Common myeloid progenitor, CD34-positive (primary cell): Measurements from ENCODE around the gene GALNT6.

Experiments used
- CTCF ChIA-PET: fragments of 350-600 bp; sonication (Branson Sonifier 250); formaldehyde crosslinking; loops from one replicate; lab custom pipeline; 2021; ENCODE audit warnings: antibody characterized with exemption; lab: Charles Lee
- POLR2A ChIA-PET: fragments of 350-600 bp; sonication (Branson Sonifier 250); formaldehyde crosslinking; loops from one replicate; lab custom pipeline; 2021; ENCODE audit warnings: antibody characterized with exemption; lab: Charles Lee
- DNase-seq, 3 donors: peaks; one replicate each; pipeline versions ENCODE4 v3.0.0 to v3.0.0-alpha.2; 2013
- H3K27ac ChIP-seq, 2 experiments: 1 replicate in 1 of 2; 2 replicates in 1 of 2; pipeline ENCODE4 v1.7.0; 2013; ENCODE audit warnings: inconsistent platforms in 2 of 2, low read length in 2 of 2, mild to moderate bottlenecking in 2 of 2, low read depth in 1 of 2, moderate library complexity in 1 of 2; ENCODE audit not compliant: severe bottlenecking in 2 of 2, insufficient read depth in 1 of 2, poor library complexity in 1 of 2
- H3K27me3 ChIP-seq, 5 experiments: replicated peaks in 2 of 5; 1 replicate in 3 of 5; 2 replicates in 2 of 5; pipeline versions ENCODE4 v1.6.1 to v1.7.0; 2013; ENCODE audit warnings: low read length in 4 of 5, mild to moderate bottlenecking in 2 of 5, moderate library complexity in 2 of 5, inconsistent platforms in 1 of 5; ENCODE audit not compliant: insufficient read depth in 5 of 5, control insufficient read depth in 4 of 5
- H3K36me3 ChIP-seq, 4 experiments: 1 replicate in 2 of 4; 2 replicates in 2 of 4; pipeline versions ENCODE4 v1.6.1 to v1.7.0; 2013; ENCODE audit warnings: low read length in 3 of 4, control low read depth in 1 of 4, mild to moderate bottlenecking in 1 of 4; ENCODE audit not compliant: control insufficient read depth in 4 of 4, insufficient read depth in 4 of 4
- H3K4me1 ChIP-seq, 4 experiments: 1 replicate in 3 of 4; 2 replicates in 1 of 4; pipeline versions ENCODE4 v1.6.1 to v1.7.1; 2013; ENCODE audit warnings: low read length in 3 of 4, mild to moderate bottlenecking in 3 of 4, control low read depth in 1 of 4, inconsistent platforms in 1 of 4, moderate library complexity in 1 of 4; ENCODE audit not compliant: control insufficient read depth in 4 of 4, insufficient read depth in 4 of 4; ENCODE audit errors: control extremely low read depth in 1 of 4
- H3K4me3 ChIP-seq, 7 experiments: 1 replicate in 4 of 7; 2 replicates in 3 of 7; pipeline versions ENCODE4 v1.5.1 to v1.7.0; 2013; ENCODE audit warnings: mild to moderate bottlenecking in 7 of 7, low read length in 6 of 7, moderate library complexity in 6 of 7, inconsistent platforms in 2 of 7, low read depth in 2 of 7, control low read depth in 1 of 7; ENCODE audit not compliant: insufficient read depth in 4 of 7, control insufficient read depth in 1 of 7; ENCODE audit errors: extremely low read depth in 1 of 7
- H3K9me3 ChIP-seq, 5 experiments: 1 replicate in 4 of 5; 2 replicates in 1 of 5; pipeline versions ENCODE4 v1.6.1 to v1.7.1; 2013; ENCODE audit warnings: low read length in 4 of 5, mild to moderate bottlenecking in 2 of 5, inconsistent platforms in 1 of 5, low read depth in 1 of 5, moderate library complexity in 1 of 5; ENCODE audit not compliant: control insufficient read depth in 4 of 5, insufficient read depth in 2 of 5; ENCODE audit errors: control extremely low read depth in 1 of 5
- WGBS: methylation state at CpG from one replicate; pipeline ENCODE4 v1.1.5; 2013; ENCODE audit not compliant: insufficient coverage; 5-methylcytosine and 5-hydroxymethylcytosine counted together

The GALNT6 gene

GRCh38 chr12:51417826-51418225, 26.6 kb upstream of the GALNT6 start:
- no peak overlapping the region for H3K27ac ChIP-seq
- H3K36me3 ChIP-seq = no peaks in the 10 kb centered on the region
- WGBS = 89% methylated on average over 3 of the region's 4 CpGs
- ChIA-PET CTCF (interaction anchor here (0.8 to 6.2 kb wide), 6 partner anchors 12 to 406 kb away, joined by 3 to 41 read pairs (median 14); partner anchors contain the start of gene GALNT6), POLR2A (no interaction called here)
- H3K4me3 ChIP-seq = no peak overlapping the region
- peaks cover 0 to 6% (median 5%) of the 10 kb centered on the region in 4 experiments for H3K4me1 ChIP-seq
- no peak for DNase-seq
- H3K9me3 ChIP-seq = no peaks in the 10 kb centered on the region
- H3K27me3 ChIP-seq = no peaks in the 10 kb centered on the region

- 100% methylated on average over 1 of the region's 1 CpG for WGBS
- Histone ChIP-seq H3K36me3 (no peaks in the 10 kb centered on the region), H3K27ac (no peak overlapping the region), H3K4me1 (peaks cover 0 to 10% (median 7%) of the 10 kb centered on the region in 4 experiments), H3K4me3 (no peak overlapping the region), H3K9me3 (no peaks in the 10 kb centered on the region), H3K27me3 (no peaks in the 10 kb centered on the region)
- ChIA-PET CTCF (interaction anchor here (0.8 to 1.4 kb wide), 5 partner anchors 21 to 116 kb away, joined by 3 to 6 read pairs (median 4); no protein-coding TSS in a partner anchor), POLR2A (no interaction called here)
- no peak for DNase-seq
Measured at GRCh38 chr12:51415931-51416330, 24.7 kb upstream of the GALNT6 start.

GRCh38 chr12:51413791-51414190, 22.6 kb upstream of the GALNT6 start:
- Histone ChIP-seq H3K27me3 (no peaks in the 10 kb centered on the region), H3K4me3 (no peak overlapping the region), H3K9me3 (no peaks in the 10 kb centered on the region), H3K4me1 (peaks cover 0 to 10% (median 5%) of the 10 kb centered on the region in 4 experiments), H3K27ac (no peak overlapping the region), H3K36me3 (peaks cover 0 to 2% (median 0%) of the 10 kb centered on the region in 4 experiments)
- CTCF ChIA-PET = interaction anchor here (0.9 to 1.2 kb wide), 2 partner anchors 12 to 19 kb away, joined by 3 read pairs; no protein-coding TSS in a partner anchor
- POLR2A ChIA-PET = no interaction called here
- no peak for DNase-seq
- WGBS = 89% methylated on average over 1 of the region's 3 CpGs

- Histone ChIP-seq H3K27me3 (no peaks in the 10 kb centered on the region), H3K9me3 (no peaks in the 10 kb centered on the region), H3K4me3 (no peak overlapping the region), H3K4me1 (peaks cover 0 to 10% (median 5%) of the 10 kb centered on the region in 4 experiments), H3K27ac (no peak overlapping the region), H3K36me3 (peaks cover 0 to 2% (median 0%) of the 10 kb centered on the region in 4 experiments)
- POLR2A ChIA-PET = no interaction called here
- DNase-seq = no peak
- CTCF ChIA-PET = interaction anchor here (0.6 to 2.0 kb wide), 3 partner anchors 8 to 12 kb away, joined by 3 to 7 read pairs (median 3); no protein-coding TSS in a partner anchor
Measured at GRCh38 chr12:51413149-51413548, 21.9 kb upstream of the GALNT6 start.

- CTCF ChIA-PET = interaction anchor here (0.8 kb wide), 1 partner anchor 37 kb away, joined by 3 read pairs; no protein-coding TSS in a partner anchor
- Histone ChIP-seq H3K27me3 (no peaks in the 10 kb centered on the region), H3K36me3 (peaks cover 0 to 2% (median 0%) of the 10 kb centered on the region in 4 experiments), H3K27ac (no peak overlapping the region), H3K9me3 (no peaks in the 10 kb centered on the region), H3K4me1 (peaks cover 0 to 22% (median 5%) of the 10 kb centered on the region in 4 experiments), H3K4me3 (no peak overlapping the region)
- WGBS = 98% methylated on average over 8 of the region's 8 CpGs
- DNase-seq = no peak
- POLR2A ChIA-PET = no interaction called here
Measured at GRCh38 chr12:51409846-51410245, 18.6 kb upstream of the GALNT6 start.

- peaks cover 0 to 30% (median 3%) of the 10 kb centered on the region in 4 experiments for H3K4me1 ChIP-seq
- WGBS = 100% methylated on average over 2 of the region's 4 CpGs
- no peaks in the 10 kb centered on the region for H3K27me3 ChIP-seq
- ChIA-PET POLR2A (interaction anchor here (0.6 kb wide), 1 partner anchor 56 kb away, joined by 3 read pairs; no protein-coding TSS in a partner anchor), CTCF (no interaction called here)
- no peaks in the 10 kb centered on the region for H3K9me3 ChIP-seq
- DNase-seq = no peak
- H3K27ac ChIP-seq = no peak overlapping the region
- H3K4me3 ChIP-seq = no peak overlapping the region
- H3K36me3 ChIP-seq = peaks cover 0 to 2% (median under 1%) of the 10 kb centered on the region in 4 experiments
Measured at GRCh38 chr12:51407604-51408003, 16.4 kb upstream of the GALNT6 start.

- H3K36me3 ChIP-seq = peaks cover 0 to 2% (median under 1%) of the 10 kb centered on the region in 4 experiments
- CTCF ChIA-PET = interaction anchor here (0.6 kb wide), 1 partner anchor 98 kb away, joined by 3 read pairs; no protein-coding TSS in a partner anchor
- peaks cover 0 to 28% (median 3%) of the 10 kb centered on the region in 4 experiments for H3K4me1 ChIP-seq
- no peaks in the 10 kb centered on the region for H3K9me3 ChIP-seq
- no peak overlapping the region for H3K4me3 ChIP-seq
- DNase-seq = no peak
- no peaks in the 10 kb centered on the region for H3K27me3 ChIP-seq
- POLR2A ChIA-PET = no interaction called here
- 92% methylated on average over 3 of the region's 5 CpGs for WGBS
- H3K27ac ChIP-seq = no peak overlapping the region
Measured at GRCh38 chr12:51406859-51407258, 15.7 kb upstream of the GALNT6 start.
